Measurements from ENCODE around the gene DNAJC7.
A peak's percentile ranks its signal among the peaks of the same experiment; 100 is the strongest.

DNAJC7 gene

DNA sequence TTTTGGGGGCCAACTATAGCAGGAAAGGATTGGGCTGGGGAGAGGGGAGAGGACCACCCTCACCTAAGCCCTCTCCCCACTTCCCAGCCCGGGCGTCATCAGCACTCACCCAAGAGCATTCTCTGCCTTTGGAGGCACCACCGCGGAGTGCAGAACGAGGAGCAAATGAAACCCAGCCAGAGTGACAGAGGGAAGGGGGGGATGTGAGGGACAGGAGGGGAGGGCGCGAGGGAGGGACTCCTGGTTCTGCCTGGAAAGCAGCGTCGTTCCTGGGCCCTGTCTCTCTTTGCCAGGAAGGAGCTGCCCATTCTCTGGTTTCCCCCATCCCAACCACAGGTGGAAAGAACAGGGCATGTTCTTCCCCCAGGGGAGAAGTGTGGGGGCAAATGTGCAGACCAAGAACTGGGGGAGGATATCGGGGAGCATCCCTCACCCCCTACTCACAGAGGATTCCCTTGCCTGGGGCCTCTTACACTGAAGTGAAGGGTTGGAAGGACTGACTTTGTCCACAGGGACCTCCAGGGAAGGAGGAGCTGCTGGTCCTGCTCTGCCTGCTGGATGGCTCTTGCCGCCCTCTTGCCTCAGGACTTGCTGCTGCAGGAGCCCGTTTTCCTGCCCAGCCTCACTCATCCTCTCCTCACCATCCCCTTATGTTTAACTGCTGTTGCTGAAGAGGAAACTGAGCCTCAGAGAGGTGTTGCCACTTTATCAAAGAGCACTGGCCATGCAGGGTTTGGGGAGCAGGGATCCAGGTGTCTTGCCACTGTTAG, 36.7 kb upstream of the DNAJC7 start:
- H3K27me3 ChIP-seq (ENCODE audit: control insufficient read depth, insufficient read depth, low read length): peaks cover 13% of the 10 kb centered on the region; the same call in 1 of the 2 replicates
- no peak overlapping the region for H3K4me3 ChIP-seq (ENCODE audit: low read depth, low read length)
- H3K27ac ChIP-seq (ENCODE audit: low read depth, low read length): no peak overlapping the region
- no peaks in the 10 kb centered on the region for H3K36me3 ChIP-seq (ENCODE audit: control insufficient read depth, insufficient read depth, low read length)
- H3K4me1 ChIP-seq (ENCODE audit: control insufficient read depth, insufficient read depth, low read length): peaks cover 45% of the 10 kb centered on the region
- H3K9me3 ChIP-seq (ENCODE audit: control insufficient read depth, insufficient read depth, low read depth, low read length): no peaks in the 10 kb centered on the region
- H3K9ac ChIP-seq (ENCODE audit: low read length): no peak overlapping the region

DNA sequence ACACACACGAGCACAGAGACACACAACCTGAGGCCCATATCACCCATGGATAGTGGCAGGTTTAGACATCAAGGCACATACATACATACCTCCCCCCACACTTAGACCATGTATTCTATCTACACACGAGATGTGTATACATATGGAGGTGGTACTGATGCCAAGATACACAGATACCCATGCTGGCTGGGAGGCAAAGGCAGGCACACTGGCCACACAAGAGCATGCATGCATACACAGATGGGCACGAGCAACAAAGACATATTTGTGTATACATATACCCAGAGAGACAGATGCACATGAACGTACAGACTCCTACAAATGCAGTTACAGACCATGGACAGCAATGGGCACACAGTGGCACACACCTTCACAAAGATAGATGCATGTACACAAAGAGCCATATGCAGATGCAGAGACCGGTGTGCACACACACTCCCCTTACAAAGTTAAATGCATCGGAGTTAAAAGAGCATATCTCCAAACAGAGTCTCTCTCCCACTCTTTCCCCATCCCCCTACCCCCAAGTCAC, 35.2 kb upstream of the DNAJC7 start:
- peaks cover 45% of the 10 kb centered on the region for H3K4me1 ChIP-seq (ENCODE audit: control insufficient read depth, insufficient read depth, low read length)

DNA sequence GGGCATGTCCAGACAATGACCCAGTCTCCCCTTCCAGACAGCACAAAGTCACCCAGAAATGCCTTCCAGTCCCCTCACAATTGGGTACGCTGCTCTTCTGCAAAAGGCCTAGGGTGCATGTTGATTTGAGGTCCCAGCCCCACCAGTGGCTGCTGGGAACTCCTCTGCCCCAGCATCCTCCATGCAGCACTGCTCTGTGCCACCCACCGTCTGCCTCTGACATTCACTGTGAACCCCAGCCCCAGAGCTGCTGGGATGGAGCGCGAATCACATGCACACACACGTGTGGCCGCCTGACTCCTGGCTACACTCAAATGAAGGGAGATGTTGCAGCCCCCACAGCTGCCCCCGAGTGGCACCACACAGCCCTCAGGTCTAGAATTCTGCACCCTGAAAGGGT, 34.4 kb upstream of the DNAJC7 start:
- Histone ChIP-seq H3K27me3 (ENCODE audit: control insufficient read depth, insufficient read depth, low read length) (peaks cover 13% of the 10 kb centered on the region; the same call in 1 of the 2 replicates), H3K9me3 (ENCODE audit: control insufficient read depth, insufficient read depth, low read depth, low read length) (no peaks in the 10 kb centered on the region), H3K36me3 (ENCODE audit: control insufficient read depth, insufficient read depth, low read length) (no peaks in the 10 kb centered on the region), H3K4me3 (ENCODE audit: low read depth, low read length) (peak overlapping the region; percentile 72), H3K9ac (ENCODE audit: low read length) (no peak overlapping the region), H3K27ac (ENCODE audit: low read depth, low read length) (no peak overlapping the region), H3K4me1 (ENCODE audit: control insufficient read depth, insufficient read depth, low read length) (peaks cover 42% of the 10 kb centered on the region)

More for the DNA sequence above, 35.2 kb upstream of the DNAJC7 start:
- Histone ChIP-seq H3K27me3 (ENCODE audit: control insufficient read depth, insufficient read depth, low read length) (peaks cover 13% of the 10 kb centered on the region; the same call in 1 of the 2 replicates), H3K9ac (ENCODE audit: low read length) (no peak overlapping the region), H3K27ac (ENCODE audit: low read depth, low read length) (no peak overlapping the region), H3K9me3 (ENCODE audit: control insufficient read depth, insufficient read depth, low read depth, low read length) (no peaks in the 10 kb centered on the region), H3K4me3 (ENCODE audit: low read depth, low read length) (no peak overlapping the region), H3K36me3 (ENCODE audit: control insufficient read depth, insufficient read depth, low read length) (no peaks in the 10 kb centered on the region)

DNA sequence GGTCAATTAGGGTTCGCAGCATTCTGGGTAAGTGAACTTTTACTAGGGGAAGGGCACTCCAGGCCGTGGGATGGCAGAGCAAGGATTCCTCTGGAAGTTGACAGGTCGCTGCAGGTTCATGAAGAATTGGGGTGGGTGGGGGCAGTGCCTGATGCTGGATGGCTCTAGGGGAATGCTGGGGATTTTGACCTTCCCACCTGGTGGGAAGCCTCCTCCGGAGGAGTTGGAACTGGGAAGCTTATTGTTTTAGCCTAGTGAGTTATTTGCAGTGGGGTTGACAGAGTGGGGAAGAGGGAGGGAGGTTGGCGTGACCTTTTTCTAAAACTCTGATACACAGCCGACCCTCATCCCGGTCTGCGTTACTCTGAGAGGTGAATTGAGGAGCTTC, 33.8 kb upstream of the DNAJC7 start:
- no peaks in the 10 kb centered on the region for H3K36me3 ChIP-seq (ENCODE audit: control insufficient read depth, insufficient read depth, low read length)
- peak overlapping the region; percentile 72 for H3K4me3 ChIP-seq (ENCODE audit: low read depth, low read length)
- H3K9me3 ChIP-seq (ENCODE audit: control insufficient read depth, insufficient read depth, low read depth, low read length): no peaks in the 10 kb centered on the region
- peaks cover 13% of the 10 kb centered on the region; the same call in 1 of the 2 replicates for H3K27me3 ChIP-seq (ENCODE audit: control insufficient read depth, insufficient read depth, low read length)
- H3K27ac ChIP-seq (ENCODE audit: low read depth, low read length): no peak overlapping the region
- no peak overlapping the region for H3K9ac ChIP-seq (ENCODE audit: low read length)
- peaks cover 42% of the 10 kb centered on the region for H3K4me1 ChIP-seq (ENCODE audit: control insufficient read depth, insufficient read depth, low read length)

DNA sequence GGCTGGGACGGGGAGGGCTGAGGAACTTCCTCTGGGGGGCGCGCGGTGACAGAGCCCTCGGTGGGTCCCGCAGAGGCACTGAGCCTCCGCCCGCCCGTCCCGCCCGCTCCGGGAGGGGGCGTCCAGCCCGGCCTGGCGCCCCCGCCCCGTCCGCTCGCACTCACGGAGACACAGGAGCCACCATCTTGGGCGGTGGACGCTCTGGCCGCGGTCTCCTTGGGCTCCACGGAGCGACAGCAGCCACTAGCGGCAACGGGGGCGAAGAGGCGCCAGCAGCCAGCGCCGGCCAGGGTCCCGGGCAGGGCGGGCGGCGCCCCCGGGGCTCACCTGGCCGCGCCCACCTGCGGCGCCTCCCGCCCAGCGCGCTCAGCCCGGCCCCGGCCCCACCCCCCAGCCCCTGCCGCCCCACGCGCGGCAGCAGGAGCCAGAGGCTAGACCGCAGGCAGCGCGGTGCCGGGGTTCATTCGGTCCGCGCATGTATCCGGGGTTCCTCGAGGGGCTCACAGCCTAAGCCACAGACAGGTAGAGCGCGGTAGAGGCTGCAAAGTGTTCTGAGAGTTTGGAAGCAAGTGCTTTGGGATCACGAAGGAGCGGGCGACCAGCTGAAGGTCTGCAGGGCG, 33.3 kb upstream of the DNAJC7 start, which contains the start of gene C17orf113:
TSS of gene C17orf113 (minus strand) at position 209 of the 620 bp plus-strand sequence. CDS start 7,225 bp downstream, outside the sequence.
- Histone ChIP-seq H3K9ac (ENCODE audit: low read length) (peak within 1 kb of the TSS; percentile 45), H3K36me3 (ENCODE audit: control insufficient read depth, insufficient read depth, low read length) (no peaks in the 10 kb centered on the region), H3K4me1 (ENCODE audit: control insufficient read depth, insufficient read depth, low read length) (peaks cover 38% of the 10 kb centered on the region), H3K4me3 (ENCODE audit: low read depth, low read length) (peak within 1 kb of the TSS; percentile 72), H3K27ac (ENCODE audit: low read depth, low read length) (no peak within 1 kb of the TSS), H3K27me3 (ENCODE audit: control insufficient read depth, insufficient read depth, low read length) (peaks cover 13% of the 10 kb centered on the region; the same call in 1 of the 2 replicates), H3K9me3 (ENCODE audit: control insufficient read depth, insufficient read depth, low read depth, low read length) (no peaks in the 10 kb centered on the region)

DNA sequence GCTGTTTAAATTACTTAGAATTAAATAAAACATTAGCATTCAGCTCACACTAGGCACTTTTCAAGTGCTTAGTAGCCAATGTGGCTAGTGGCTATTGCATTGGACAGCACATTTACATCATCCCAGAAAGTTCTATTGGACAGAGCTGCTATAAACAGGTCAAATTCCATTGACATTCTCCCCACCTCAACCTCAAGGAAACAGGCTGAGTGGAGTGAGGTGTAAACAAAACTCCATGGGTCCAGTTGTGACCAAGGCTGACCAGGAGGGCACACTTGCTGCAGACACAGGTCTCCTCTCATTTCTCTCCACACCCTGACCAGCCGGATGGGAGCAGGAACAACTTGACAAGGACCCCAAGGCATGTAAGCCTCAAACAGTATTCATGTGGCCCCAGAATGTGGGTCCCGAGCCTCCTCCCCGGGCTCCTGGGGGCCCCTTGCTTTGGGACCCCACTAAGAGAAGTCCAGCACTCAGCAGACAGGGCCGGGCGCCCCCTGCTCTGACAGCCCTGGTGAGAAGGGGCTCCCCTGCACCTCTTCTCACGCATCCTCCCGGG, 32.7 kb upstream of the DNAJC7 start:
- peak overlapping the region; percentile 45 for H3K9ac ChIP-seq (ENCODE audit: low read length)
- H3K36me3 ChIP-seq (ENCODE audit: control insufficient read depth, insufficient read depth, low read length): no peaks in the 10 kb centered on the region
- peak overlapping the region; percentile 72 for H3K4me3 ChIP-seq (ENCODE audit: low read depth, low read length)
- peaks cover 13% of the 10 kb centered on the region; the same call in 1 of the 2 replicates for H3K27me3 ChIP-seq (ENCODE audit: control insufficient read depth, insufficient read depth, low read length)
- peaks cover 32% of the 10 kb centered on the region for H3K4me1 ChIP-seq (ENCODE audit: control insufficient read depth, insufficient read depth, low read length)
- no peaks in the 10 kb centered on the region for H3K9me3 ChIP-seq (ENCODE audit: control insufficient read depth, insufficient read depth, low read depth, low read length)
- no peak overlapping the region for H3K27ac ChIP-seq (ENCODE audit: low read depth, low read length)

DNA sequence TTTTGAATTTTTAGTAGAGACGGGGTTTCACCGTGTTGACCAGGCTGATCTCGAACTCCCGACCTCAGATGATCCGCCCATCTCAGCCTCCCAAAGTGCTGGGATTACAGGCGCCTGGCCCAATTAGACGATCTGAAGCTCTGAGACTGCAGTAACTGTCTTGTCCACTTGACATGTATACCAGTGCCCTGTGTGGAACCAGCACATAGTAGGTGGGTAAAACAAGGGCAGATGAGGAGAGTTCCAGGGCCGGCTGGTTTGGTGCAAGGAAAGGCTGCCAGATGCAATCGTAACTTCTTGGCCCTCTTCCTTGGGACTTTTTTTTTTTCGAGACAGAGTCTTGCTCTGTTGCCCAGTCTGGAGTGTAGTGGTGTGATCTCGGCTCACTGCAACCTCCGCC, 30.1 kb upstream of the DNAJC7 start:
- H3K4me1 ChIP-seq (ENCODE audit: control insufficient read depth, insufficient read depth, low read length): peaks cover 19% of the 10 kb centered on the region
- H3K27me3 ChIP-seq (ENCODE audit: control insufficient read depth, insufficient read depth, low read length): peaks cover 8% of the 10 kb centered on the region; the same call in 1 of the 2 replicates

DNA sequence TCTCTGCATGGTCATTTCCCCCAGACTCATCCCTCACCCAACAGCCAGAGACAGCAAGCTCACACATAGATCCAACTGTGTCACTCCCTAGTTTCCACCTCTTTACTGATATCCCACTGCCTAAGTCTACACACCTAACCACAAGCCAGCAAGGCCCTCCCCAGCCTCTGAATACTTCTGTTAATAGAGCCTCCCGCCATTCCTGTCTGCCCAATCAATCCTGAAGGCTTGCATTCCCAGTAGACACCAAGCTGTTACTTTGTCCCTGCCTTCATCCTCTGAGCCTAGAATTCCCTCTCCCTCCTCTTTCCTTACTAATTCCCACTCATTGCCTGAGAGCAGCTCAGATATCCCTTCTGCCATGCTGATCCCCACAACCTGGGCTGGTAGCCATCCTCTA, 28.5 kb upstream of the DNAJC7 start:
- no peaks in the 10 kb centered on the region for H3K9me3 ChIP-seq (ENCODE audit: control insufficient read depth, insufficient read depth, low read depth, low read length)
- peaks cover 8% of the 10 kb centered on the region for H3K4me1 ChIP-seq (ENCODE audit: control insufficient read depth, insufficient read depth, low read length)
- H3K36me3 ChIP-seq (ENCODE audit: control insufficient read depth, insufficient read depth, low read length): no peaks in the 10 kb centered on the region
- H3K27me3 ChIP-seq (ENCODE audit: control insufficient read depth, insufficient read depth, low read length): peaks cover under 1% of the 10 kb centered on the region; the same call in 1 of the 2 replicates
- H3K9ac ChIP-seq (ENCODE audit: low read length): no peak overlapping the region
- H3K27ac ChIP-seq (ENCODE audit: low read depth, low read length): no peak overlapping the region
- H3K4me3 ChIP-seq (ENCODE audit: low read depth, low read length): no peak overlapping the region

More for the DNA sequence above, 30.1 kb upstream of the DNAJC7 start:
- Histone ChIP-seq H3K36me3 (ENCODE audit: control insufficient read depth, insufficient read depth, low read length) (no peaks in the 10 kb centered on the region), H3K4me3 (ENCODE audit: low read depth, low read length) (no peak overlapping the region), H3K27ac (ENCODE audit: low read depth, low read length) (no peak overlapping the region), H3K9ac (ENCODE audit: low read length) (no peak overlapping the region), H3K9me3 (ENCODE audit: control insufficient read depth, insufficient read depth, low read depth, low read length) (no peaks in the 10 kb centered on the region)

DNA sequence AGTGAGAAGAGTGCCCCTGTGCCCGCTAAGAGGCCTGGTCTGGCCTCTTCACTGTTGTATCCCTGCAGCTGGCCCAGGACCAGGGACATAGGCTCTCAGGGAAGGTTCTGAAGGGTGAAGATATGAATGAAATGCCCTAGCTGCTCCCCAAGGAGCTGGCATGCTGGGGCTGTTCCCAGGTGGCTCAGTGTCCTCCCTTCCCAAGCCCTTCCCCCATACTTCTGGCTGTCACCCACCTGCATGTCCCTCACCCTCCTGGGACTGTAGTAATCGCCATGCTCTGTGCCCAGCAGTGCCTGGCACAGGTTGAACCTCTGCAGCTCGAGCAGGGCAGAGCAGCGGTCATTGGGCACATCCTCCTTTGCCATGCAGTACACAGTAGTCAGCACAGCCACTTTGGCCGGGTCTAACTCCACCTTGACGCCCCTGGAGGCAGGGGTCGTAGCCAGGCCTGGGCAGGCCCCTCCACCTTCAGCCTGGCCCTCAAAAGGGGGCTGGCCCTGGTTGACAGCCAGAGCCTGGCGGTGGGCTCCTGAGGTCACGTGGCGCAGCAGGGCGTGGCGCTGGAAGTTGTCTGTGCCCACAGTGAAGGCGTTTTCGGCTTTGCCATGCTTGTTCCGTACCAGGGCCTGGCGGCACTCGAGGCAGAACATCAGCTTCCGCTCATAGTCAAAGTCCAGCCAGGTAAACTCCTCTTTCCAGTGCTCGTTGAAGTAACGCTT, 25.5 kb upstream of the DNAJC7 start:
- no peaks in the 10 kb centered on the region for H3K27me3 ChIP-seq (ENCODE audit: control insufficient read depth, insufficient read depth, low read length)
- no peak overlapping the region for H3K9ac ChIP-seq (ENCODE audit: low read length)
- no peak overlapping the region for H3K4me3 ChIP-seq (ENCODE audit: low read depth, low read length)
- H3K27ac ChIP-seq (ENCODE audit: low read depth, low read length): no peak overlapping the region
- H3K36me3 ChIP-seq (ENCODE audit: control insufficient read depth, insufficient read depth, low read length): no peaks in the 10 kb centered on the region
- no peaks in the 10 kb centered on the region for H3K9me3 ChIP-seq (ENCODE audit: control insufficient read depth, insufficient read depth, low read depth, low read length)
- H3K4me1 ChIP-seq (ENCODE audit: control insufficient read depth, insufficient read depth, low read length): peaks cover 9% of the 10 kb centered on the region

DNA sequence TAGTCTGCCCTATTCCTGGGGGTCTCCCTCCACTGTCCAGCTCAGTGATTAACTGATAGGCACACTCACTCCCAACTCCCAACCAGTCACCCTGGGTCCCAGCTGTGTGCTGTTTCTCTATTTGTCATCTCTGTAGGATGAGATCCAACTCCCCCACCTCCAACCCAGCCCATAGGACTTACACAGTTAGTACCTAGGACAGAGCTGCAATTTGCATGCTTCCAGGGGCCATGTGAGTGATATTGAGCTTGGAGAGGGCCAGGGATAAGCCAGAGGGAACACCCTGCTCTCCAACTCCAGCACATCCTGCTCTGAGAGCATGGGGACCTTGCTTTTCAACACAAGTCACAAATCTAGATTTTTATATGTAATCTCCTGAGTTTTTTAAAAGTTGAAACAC, 24.4 kb upstream of the DNAJC7 start:
- H3K9me3 ChIP-seq (ENCODE audit: control insufficient read depth, insufficient read depth, low read depth, low read length): no peaks in the 10 kb centered on the region
- no peak overlapping the region for H3K9ac ChIP-seq (ENCODE audit: low read length)
- H3K27ac ChIP-seq (ENCODE audit: low read depth, low read length): no peak overlapping the region

More for the DNA sequence above, 24.4 kb upstream of the DNAJC7 start:
- Histone ChIP-seq H3K4me1 (ENCODE audit: control insufficient read depth, insufficient read depth, low read length) (peaks cover 18% of the 10 kb centered on the region), H3K4me3 (ENCODE audit: low read depth, low read length) (no peak overlapping the region), H3K27me3 (ENCODE audit: control insufficient read depth, insufficient read depth, low read length) (no peaks in the 10 kb centered on the region), H3K36me3 (ENCODE audit: control insufficient read depth, insufficient read depth, low read length) (no peaks in the 10 kb centered on the region)

All from HUES6 (cell line).